ENCODE results near the gene VPREB3. TPM values are rescaled to one million over a fixed set of nuclear protein-coding genes. Genes with fewer than 3 reads are reported as not detected.

The VPREB3 gene
- total and polyA plus RNA-seq, 2 of the 8 experiments (the other 6 are each of a cell fraction or from before 2014, with no cell fraction given), result 0.52 to 4.6 TPM

DNA sequence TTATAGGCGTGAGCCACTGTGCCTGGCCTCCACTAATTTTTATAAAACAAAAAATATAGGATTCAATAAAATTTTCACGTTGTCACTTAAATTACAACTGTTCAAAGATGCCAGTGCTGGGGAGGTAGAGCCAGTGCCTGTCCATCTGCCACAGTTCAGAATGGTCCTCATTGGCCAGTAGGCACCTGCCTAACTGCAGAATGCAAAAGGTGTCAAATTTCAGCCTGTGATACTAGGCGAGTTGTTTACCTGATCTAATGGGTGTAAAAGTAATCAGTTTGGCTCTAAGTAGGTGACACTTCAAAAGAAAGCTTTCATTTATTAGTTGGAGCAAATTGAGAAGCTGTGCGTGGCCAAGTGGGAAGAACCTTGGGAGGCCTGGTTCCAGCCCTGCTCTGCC is 34.9 kb upstream of the VPREB3 start (continued):
- TF ChIP-seq HDAC6 (IDR thresholded peaks at IDR 0.05; ENCODE audit: low read depth, low read length) (no peak), MAFK (IDR thresholded peaks at IDR 0.05; ENCODE audit: low read depth, low read length) (no peak), KDM5A (IDR thresholded peaks at IDR 0.05; ENCODE audit: low read length) (no peak), CHD1 (IDR thresholded peaks at IDR 0.05; ENCODE audit: low read depth, low read length) (no peak), FOSL1 (IDR thresholded peaks at IDR 0.05; ENCODE audit: insufficient read depth, low read depth, low read length) (no peak), BACH1 (IDR thresholded peaks at IDR 0.05; ENCODE audit: low read length) (no peak), CEBPB (IDR thresholded peaks at IDR 0.05; ENCODE audit: low read depth, low read length) (no peak)
- TF ChIP-seq, protein P1, sequence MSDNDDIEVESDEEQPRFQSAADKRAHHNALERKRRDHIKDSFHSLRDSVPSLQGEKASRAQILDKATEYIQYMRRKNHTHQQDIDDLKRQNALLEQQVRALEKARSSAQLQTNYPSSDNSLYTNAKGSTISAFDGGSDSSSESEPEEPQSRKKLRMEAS (IDR thresholded peaks at IDR 0.05), result no peak
